G401 (cell line): Measurements from ENCODE around the gene MDFIC. TPM values are rescaled to one million over a fixed set of nuclear protein-coding genes. Genes with fewer than 3 reads are reported as not detected.

Experiments
- DNase-seq: peaks from one replicate; pipeline ENCODE4 v3.0.0-alpha.2; 2015; ENCODE audit warnings: low spot score
- in situ Hi-C: cut with HindIII; loops from 2 replicates; pipeline ENCODE4 v1.10.0; 2016; ENCODE audit warnings: low sequenced_read_pairs, mixed read lengths
- total RNA-seq: library from RNA; depleted of rRNA; stranded (reverse); fragments of >200 nt; shearing (Covaris generic); gene quantifications from 2 replicates; pipeline ENCODE4 v1.2.3, GENCODE V29; 2014

MDFIC gene
- total RNA-seq, 1 experiment from 2014 or later, result not detected

- in situ Hi-C loops, result no loop called here
- no peak for DNase-seq
These were observed 137.4 kb downstream of the MDFIC start for GRCh38 chr7:115059321-115059720.

- no peak for DNase-seq
- in situ Hi-C loops, result no loop called here
These were observed 138.4 kb downstream of the MDFIC start for GRCh38 chr7:115060095-115060870.

GRCh38 chr7:115066050-115066449 is 144.2 kb downstream of the MDFIC start:
- in situ Hi-C loops, result no loop called here
- DNase-seq, result no peak

- no peak for DNase-seq
- in situ Hi-C loops, result no loop called here
These were observed 144.7 kb downstream of the MDFIC start for GRCh38 chr7:115066634-115067033.

- DNase-seq, result no peak
- in situ Hi-C loops, result no loop called here
These were observed 146.3 kb downstream of the MDFIC start for GRCh38 chr7:115068220-115068619.
